Measurements from ENCODE around the gene TAMM41. TPM values are rescaled to one million over a fixed set of nuclear protein-coding genes. Genes with fewer than 3 reads are reported as not detected.

Gene TAMM41
- total and polyA plus RNA-seq, 9 of the 15 experiments (the other 6 are each of a cell fraction or from before 2014, with no cell fraction given), result 8.6 to 74.6 (median 29.3) TPM

- H3K36me3 ChIP-seq (ENCODE audit: control insufficient read depth, insufficient read depth, low read length), result no peaks in the 10 kb centered on the region
- ATAC-seq (no peak), FAIRE-seq (no peak), DNase-seq (ENCODE audit: extremely low read depth in 1 of 4, low spot score in 3 of 4) (no peak)
- no peak overlapping the region for H3K9ac ChIP-seq (ENCODE audit: insufficient read depth in 1 of 2, low read depth in 2 of 2, low read length in 2 of 2)
- in situ Hi-C loops (cut with MboI), result no loop called here
- intact Hi-C loops (cut with micrococcal nuclease), result no loop called here
- POLR2A ChIA-PET, result no interaction called here
- H3K9me1 ChIP-seq (ENCODE audit: control insufficient read depth, insufficient read depth, low read length), result no peaks in the 10 kb centered on the region
- no peaks in the 10 kb centered on the region for H3K4me1 ChIP-seq (replicated peaks in 1 of 2; ENCODE audit: control insufficient read depth in 2 of 2, insufficient read depth in 2 of 2, low read length in 2 of 2)
- no peak overlapping the region for H3K27ac ChIP-seq (ENCODE audit: extremely low read depth, low read depth, low read length)
- H2AFZ ChIP-seq (ENCODE audit: low read depth, low read length), result no peak overlapping the region
- no peak overlapping the region for H3K4me3 ChIP-seq
- no peak for TF ChIP-seq ZNF766 (CRISPR knock-in tag; conservative IDR thresholded peaks at IDR 0.05)
- TF ChIP-seq MBD1 (CRISPR knock-in tag; IDR thresholded peaks at IDR 0.05), result no peak
- no peak for TF ChIP-seq LEF1 (IDR thresholded peaks at IDR 0.05)
- no peak for TF ChIP-seq E2F6 (IDR thresholded peaks at IDR 0.05; ENCODE audit: borderline replicate concordance in 1 of 2, extremely low read depth in 1 of 2, insufficient read depth in 1 of 2, insufficient read length in 1 of 2, low read depth in 1 of 2, low read length in 1 of 2, poor library complexity in 1 of 2, severe bottlenecking in 1 of 2)
- TF ChIP-seq ZNF444 (CRISPR knock-in tag; IDR thresholded peaks at IDR 0.05), result no peak
- TF ChIP-seq HOMEZ (CRISPR knock-in tag; IDR thresholded peaks at IDR 0.05), result no peak
- TF ChIP-seq THRAP3 (IDR thresholded peaks at IDR 0.05; ENCODE audit: borderline replicate concordance), result no peak
- no peak for TF ChIP-seq NCOA2 (IDR thresholded peaks at IDR 0.05; ENCODE audit: partially characterized antibody in 2 of 2)
- TF ChIP-seq PCBP1 (IDR thresholded peaks at IDR 0.05; ENCODE audit: low read depth, low read length, poor library complexity, severe bottlenecking), result no peak
- TF ChIP-seq RUNX1 (IDR thresholded peaks at IDR 0.05; ENCODE audit: low read depth), result no peak
- no peak for TF ChIP-seq COPS2 (conservative IDR thresholded peaks at IDR 0.05)
- TF ChIP-seq FOSL1 (tag; conservative IDR thresholded peaks at IDR 0.05), result no peak
- no peak for TF ChIP-seq PPARD (CRISPR knock-in tag; IDR thresholded peaks at IDR 0.05)
- TF ChIP-seq HMG20A (CRISPR knock-in tag; conservative IDR thresholded peaks at IDR 0.05), result no peak
- TF ChIP-seq MECOM (CRISPR knock-in tag; IDR thresholded peaks at IDR 0.05), result no peak
- TF ChIP-seq ERF (CRISPR knock-in tag; IDR thresholded peaks at IDR 0.05), result no peak
- no peak for TF ChIP-seq RNF2 (IDR thresholded peaks at IDR 0.05)
- H3K4me2 ChIP-seq (ENCODE audit: insufficient read depth, low read length), result no peak overlapping the region
- CTCF ChIA-PET (ENCODE audit: low intra/inter-chr PET ratio), result no interaction called here
- H3K27me3 ChIP-seq (ENCODE audit: control insufficient read depth in 2 of 2, insufficient read depth in 2 of 2, low read length in 2 of 2), result no peaks in the 10 kb centered on the region
- H3K79me2 ChIP-seq (ENCODE audit: control insufficient read depth, insufficient read depth, low read length), result no peaks in the 10 kb centered on the region
- H3K9me3 ChIP-seq (replicated peaks; ENCODE audit: control insufficient read depth, insufficient read depth, low read depth, low read length), result no peaks in the 10 kb centered on the region
- no TSS peak for BruUV-seq (replicated peaks)
- WGBS (ENCODE audit: insufficient coverage, low coverage, missing lambda C conversion rate), result 58% methylated on average over 1 of the region's 1 CpG
- H4K20me1 ChIP-seq (replicated peaks; ENCODE audit: control insufficient read depth, insufficient read depth, low read length), result no peaks in the 10 kb centered on the region
Measured at GRCh38 chr3:11780341-11780740, 66.3 kb downstream of the TAMM41 start.

All from K562 (cell line).